ENCODE measurements around the gene PAEP.
"Not testable (repeated sequence)": the region's sequence is repeated elsewhere in the genome, so short reads cannot be mapped to it uniquely, and the experiment has no call there.

PAEP gene

DNA sequence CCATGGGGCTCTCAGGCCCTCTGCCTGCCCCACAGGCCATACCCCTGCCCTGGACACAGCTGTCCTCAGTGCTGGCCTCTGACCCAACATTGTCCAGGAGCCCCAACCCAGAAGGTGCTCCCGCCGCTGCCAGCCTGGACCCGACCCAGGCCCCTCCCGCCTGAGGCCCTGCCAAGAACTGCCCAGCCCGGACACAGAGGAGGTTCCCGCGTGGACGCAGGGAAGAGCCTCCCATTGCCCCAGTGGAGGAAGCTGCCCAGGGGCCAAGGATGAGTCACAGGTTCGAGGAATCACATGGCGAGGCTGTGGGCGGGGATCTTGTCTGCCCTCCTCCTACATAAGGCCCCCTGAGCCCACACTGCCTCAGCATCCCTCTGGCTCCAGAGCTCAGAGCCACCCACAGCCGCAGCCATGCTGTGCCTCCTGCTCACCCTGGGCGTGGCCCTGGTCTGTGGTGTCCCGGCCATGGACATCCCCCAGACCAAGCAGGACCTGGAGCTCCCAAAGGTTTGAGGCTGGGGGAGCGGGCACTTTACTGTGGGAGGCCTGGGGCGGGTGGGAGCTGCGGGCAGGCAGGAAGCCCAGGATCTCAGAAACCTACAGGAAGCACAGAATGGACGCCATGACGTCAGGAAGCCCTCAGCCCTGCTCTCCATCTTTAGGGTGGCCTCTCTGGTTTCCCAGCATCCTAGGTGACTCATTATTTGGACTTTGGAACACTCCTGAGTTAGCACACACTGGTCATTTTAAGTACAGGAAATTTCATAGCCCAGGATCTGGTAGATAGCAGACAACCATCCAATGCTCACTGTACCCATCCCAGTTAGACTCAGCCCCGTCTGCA is at the start of gene PAEP:
TSS of gene PAEP (plus strand) at position 366 of the 844 bp plus-strand sequence.
- no peaks in the 10 kb centered on the region for H3K27me3 ChIP-seq (ENCODE audit: insufficient read depth, low read depth, severe bottlenecking)
- no peaks in the 10 kb centered on the region for H3K36me3 ChIP-seq
- no peak within 1 kb of the TSS for H3K4me3 ChIP-seq (ENCODE audit: low read depth, low read length)
- H3K27ac ChIP-seq: no peak within 1 kb of the TSS
- no peak for DNase-seq
- H3K9me3 ChIP-seq (ENCODE audit: severe bottlenecking): no peaks in the 10 kb centered on the region
- TF ChIP-seq, protein P1, sequence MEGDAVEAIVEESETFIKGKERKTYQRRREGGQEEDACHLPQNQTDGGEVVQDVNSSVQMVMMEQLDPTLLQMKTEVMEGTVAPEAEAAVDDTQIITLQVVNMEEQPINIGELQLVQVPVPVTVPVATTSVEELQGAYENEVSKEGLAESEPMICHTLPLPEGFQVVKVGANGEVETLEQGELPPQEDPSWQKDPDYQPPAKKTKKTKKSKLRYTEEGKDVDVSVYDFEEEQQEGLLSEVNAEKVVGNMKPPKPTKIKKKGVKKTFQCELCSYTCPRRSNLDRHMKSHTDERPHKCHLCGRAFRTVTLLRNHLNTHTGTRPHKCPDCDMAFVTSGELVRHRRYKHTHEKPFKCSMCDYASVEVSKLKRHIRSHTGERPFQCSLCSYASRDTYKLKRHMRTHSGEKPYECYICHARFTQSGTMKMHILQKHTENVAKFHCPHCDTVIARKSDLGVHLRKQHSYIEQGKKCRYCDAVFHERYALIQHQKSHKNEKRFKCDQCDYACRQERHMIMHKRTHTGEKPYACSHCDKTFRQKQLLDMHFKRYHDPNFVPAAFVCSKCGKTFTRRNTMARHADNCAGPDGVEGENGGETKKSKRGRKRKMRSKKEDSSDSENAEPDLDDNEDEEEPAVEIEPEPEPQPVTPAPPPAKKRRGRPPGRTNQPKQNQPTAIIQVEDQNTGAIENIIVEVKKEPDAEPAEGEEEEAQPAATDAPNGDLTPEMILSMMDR (IDR thresholded peaks at IDR 0.05; ENCODE audit: low read depth, low read length): no peak

DNA sequence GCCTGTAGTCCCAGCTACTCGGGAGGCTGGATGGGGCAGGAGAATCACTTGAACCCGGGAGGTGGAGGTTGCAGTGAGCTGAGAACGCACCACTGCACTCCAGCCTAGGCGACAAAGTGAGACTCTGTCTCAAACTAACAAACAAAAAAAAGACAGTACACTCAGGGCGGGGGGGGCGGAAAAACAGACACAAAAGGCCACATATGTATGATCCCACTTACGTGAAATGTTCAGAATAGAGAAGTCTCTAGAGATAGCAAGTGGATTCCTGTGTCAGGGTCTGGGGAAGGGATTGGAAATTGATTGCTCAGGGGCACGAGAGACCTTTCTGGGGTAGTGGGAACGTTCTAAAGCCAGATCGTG is 49.3 kb upstream of the PAEP start:
- no peak overlapping the region for H3K27ac ChIP-seq
- no peak for DNase-seq
- H3K4me3 ChIP-seq (ENCODE audit: low read depth, low read length): no peak overlapping the region
- H3K36me3 ChIP-seq: no peaks in the 10 kb centered on the region
- H3K27me3 ChIP-seq (ENCODE audit: insufficient read depth, low read depth, severe bottlenecking): no peaks in the 10 kb centered on the region
- H3K9me3 ChIP-seq (ENCODE audit: severe bottlenecking): peaks cover 7% of the 10 kb centered on the region
- TF ChIP-seq, protein P1 (IDR thresholded peaks at IDR 0.05; ENCODE audit: low read depth, low read length): no peak

DNA sequence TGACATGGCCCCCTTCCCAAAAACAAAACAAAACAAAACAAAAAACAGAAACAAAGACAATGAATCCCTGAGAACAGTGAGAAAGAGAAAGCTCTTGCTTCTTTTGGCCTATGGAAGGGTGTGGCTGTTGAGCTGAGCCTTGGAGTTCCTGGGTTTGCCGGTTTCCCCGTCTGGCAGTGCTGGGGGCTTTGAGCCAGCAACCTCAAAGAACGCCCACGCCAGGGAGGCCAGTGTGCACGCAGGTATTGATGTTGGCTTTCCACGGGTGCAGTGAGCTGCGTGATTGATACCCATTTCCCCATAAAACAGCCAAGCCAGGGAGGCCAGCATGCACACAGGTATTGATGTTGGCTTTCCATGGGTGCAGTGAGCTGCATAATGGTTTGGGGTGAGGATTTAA is 48.7 kb upstream of the PAEP start:
- TF ChIP-seq, protein P1 (IDR thresholded peaks at IDR 0.05; ENCODE audit: low read depth, low read length): no peak
- no peak for DNase-seq
- Histone ChIP-seq H3K4me3 (ENCODE audit: low read depth, low read length) (no peak overlapping the region), H3K27ac (no peak overlapping the region), H3K27me3 (ENCODE audit: insufficient read depth, low read depth, severe bottlenecking) (no peaks in the 10 kb centered on the region), H3K36me3 (no peaks in the 10 kb centered on the region), H3K9me3 (ENCODE audit: severe bottlenecking) (peaks cover 7% of the 10 kb centered on the region)

DNA sequence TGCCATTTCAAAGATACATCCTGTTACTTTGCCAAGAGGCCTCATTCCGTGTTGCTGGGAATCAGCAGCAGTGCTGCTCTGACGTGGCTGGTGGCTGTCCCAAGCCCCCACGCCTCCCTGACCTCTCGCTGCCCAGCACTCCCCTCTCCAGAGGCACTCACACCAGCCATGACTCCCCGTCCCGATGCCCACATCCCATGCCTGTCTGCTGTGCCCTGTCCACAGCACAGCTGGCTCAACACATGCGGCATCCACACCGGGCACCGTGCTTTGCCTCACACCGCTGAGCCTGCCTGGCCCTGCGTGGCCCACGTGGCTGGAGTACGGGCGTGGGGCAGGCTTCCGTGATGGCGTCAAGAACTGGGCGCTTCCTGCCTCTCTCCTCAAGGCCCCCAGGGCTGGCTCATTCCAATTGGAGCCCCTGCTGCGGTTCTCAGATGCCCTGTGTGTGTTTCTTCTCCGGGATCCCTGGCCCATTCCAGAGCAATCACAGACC is 48.2 kb upstream of the PAEP start:
- Histone ChIP-seq H3K4me3 (ENCODE audit: low read depth, low read length) (no peak overlapping the region), H3K27ac (no peak overlapping the region), H3K27me3 (ENCODE audit: insufficient read depth, low read depth, severe bottlenecking) (no peaks in the 10 kb centered on the region), H3K36me3 (no peaks in the 10 kb centered on the region), H3K9me3 (ENCODE audit: severe bottlenecking) (peaks cover 7% of the 10 kb centered on the region)
- no peak for DNase-seq
- TF ChIP-seq, protein P1 (IDR thresholded peaks at IDR 0.05; ENCODE audit: low read depth, low read length): no peak

DNA sequence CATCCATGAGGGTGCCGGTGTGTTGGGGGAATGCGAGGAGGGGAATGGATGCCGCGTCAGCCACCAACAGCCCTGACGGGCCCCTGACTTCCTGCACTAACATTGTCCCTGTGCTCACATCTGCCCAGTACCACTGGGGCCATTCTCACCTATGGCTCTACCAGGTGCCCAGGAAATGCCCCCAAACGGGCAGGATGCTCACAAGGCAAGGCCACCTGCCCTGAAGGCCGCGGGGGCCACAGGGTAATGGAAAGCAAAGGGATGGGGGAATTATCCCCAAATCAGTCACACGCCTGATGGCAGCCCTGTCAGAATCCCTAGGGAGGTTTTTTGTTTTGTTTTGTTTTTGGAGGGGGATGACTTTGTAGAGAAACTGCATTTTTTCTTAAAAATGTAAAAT is 47.6 kb upstream of the PAEP start:
- not testable (repeated sequence) for DNase-seq; H3K36me3 ChIP-seq; H3K4me3 ChIP-seq (ENCODE audit: low read depth, low read length); H3K27ac ChIP-seq; H3K27me3 ChIP-seq (ENCODE audit: insufficient read depth, low read depth, severe bottlenecking); H3K9me3 ChIP-seq (ENCODE audit: severe bottlenecking)

DNA sequence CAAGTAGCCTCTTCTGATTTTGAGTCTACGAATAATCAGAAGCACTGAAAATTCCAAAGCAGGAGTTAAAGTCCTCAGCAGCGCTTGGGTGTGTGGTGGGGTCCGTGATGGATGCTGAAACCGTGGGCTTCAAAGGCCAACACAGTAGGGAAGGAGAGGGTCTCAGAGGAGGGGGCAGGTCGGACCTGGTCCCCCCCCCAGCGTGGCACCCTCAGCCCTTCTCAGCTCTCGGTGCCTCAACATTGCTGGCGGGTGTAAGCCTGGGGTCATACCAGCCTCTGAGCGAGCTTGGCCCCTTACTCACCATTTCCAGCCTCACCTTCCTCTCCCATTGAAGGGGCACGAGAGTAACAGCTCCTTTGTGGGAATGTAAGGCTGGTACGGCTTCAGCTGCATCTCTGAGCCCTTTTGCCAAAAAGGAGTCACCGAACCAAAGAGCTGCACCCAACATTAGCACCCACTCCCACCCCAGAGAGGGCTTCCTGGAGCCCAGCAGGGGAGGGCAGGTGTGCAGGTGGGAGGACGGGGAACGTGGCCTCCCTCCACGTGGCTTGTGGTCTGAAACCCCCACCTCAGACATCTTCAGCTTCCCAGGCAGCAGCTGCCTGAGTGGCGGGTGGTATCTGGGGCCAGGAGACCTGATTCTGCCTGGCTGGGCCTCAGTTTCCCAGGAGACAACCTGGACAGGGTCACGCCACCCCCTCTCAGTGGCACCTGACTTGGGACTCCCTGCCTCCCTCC is 47.0 kb upstream of the PAEP start:
- TF ChIP-seq, protein P1 (IDR thresholded peaks at IDR 0.05; ENCODE audit: low read depth, low read length): no peak
- Histone ChIP-seq H3K27ac (no peak overlapping the region), H3K9me3 (ENCODE audit: severe bottlenecking) (peaks cover under 1% of the 10 kb centered on the region), H3K27me3 (ENCODE audit: insufficient read depth, low read depth, severe bottlenecking) (no peaks in the 10 kb centered on the region), H3K4me3 (ENCODE audit: low read depth, low read length) (no peak overlapping the region), H3K36me3 (no peaks in the 10 kb centered on the region)
- no peak for DNase-seq
